C4-2B (cell line): ENCODE data around the gene CDA.

ENCODE experiments used
- CTCF ChIP-seq: fragments of 450-650 bp; conservative IDR thresholded peaks from 2 replicates; pipeline ENCODE4 v1.5.1; 2017; ENCODE audit warnings: mild to moderate bottlenecking
- ZFX ChIP-seq: fragments of 450-650 bp; IDR thresholded peaks from 2 replicates; pipeline ENCODE4 v1.6.1; 2017

- TF ChIP-seq CTCF = no peak
- TF ChIP-seq ZFX = no peak
Measured at GRCh38 chr1:20626524-20626923, 37.6 kb downstream of the CDA start.
